ENCODE measurements around the gene TMEM203.
A peak's percentile ranks its signal among the peaks of the same experiment; 100 is the strongest.
"Not testable (repeated sequence)": the region's sequence is repeated elsewhere in the genome, so short reads cannot be mapped to it uniquely, and the experiment has no call there.

Gene TMEM203

GRCh38 chr9:137205126-137206069 lies at the start of gene TMEM203, which contains the start of gene NDOR1:
TMEM203 (minus strand) TSS chr9:137205648; CDS start chr9:137205414, 234 bp downstream.
NDOR1 (plus strand) TSS chr9:137205700; CDS start chr9:137205778, 78 bp downstream.
- peak; percentile 87 for DNase-seq

- DNase-seq = peak; percentile 91
Measured at GRCh38 chr9:137254624-137255447, 49.4 kb upstream of the TMEM203 start, which contains the start of gene NELFB. NELFB (plus strand) TSS chr9:137255327.

- DNase-seq = no peak
Measured at GRCh38 chr9:137253717-137254623, 48.5 kb upstream of the TMEM203 start.

- no peak for DNase-seq
Measured at GRCh38 chr9:137252555-137253506, 47.4 kb upstream of the TMEM203 start.

GRCh38 chr9:137251490-137252268 lies 46.2 kb upstream of the TMEM203 start:
- DNase-seq = no peak

- DNase-seq = no peak
Measured at GRCh38 chr9:137251194-137251461, 45.7 kb upstream of the TMEM203 start, which contains the start of gene STPG3. STPG3 (plus strand) TSS chr9:137251286; CDS start chr9:137251287, 1 bp downstream.

GRCh38 chr9:137250329-137251193 lies 45.1 kb upstream of the TMEM203 start:
- no peak for DNase-seq

- DNase-seq = no peak
Measured at GRCh38 chr9:137247916-137248175, 42.4 kb upstream of the TMEM203 start.

GRCh38 chr9:137247135-137247915 lies 41.9 kb upstream of the TMEM203 start:
- DNase-seq = no peak

- DNase-seq = no peak
Measured at GRCh38 chr9:137245450-137246421, 40.3 kb upstream of the TMEM203 start.

- DNase-seq = no peak
Measured at GRCh38 chr9:137244486-137245449, 39.3 kb upstream of the TMEM203 start.

- no peak for DNase-seq
Measured at GRCh38 chr9:137243626-137244485, 38.4 kb upstream of the TMEM203 start.

GRCh38 chr9:137243266-137243625 lies 37.8 kb upstream of the TMEM203 start:
- DNase-seq = not testable (repeated sequence)

- DNase-seq = no peak
Measured at GRCh38 chr9:137242269-137243203, 37.1 kb upstream of the TMEM203 start.

All from CD4-positive, alpha-beta T cell treated with Interferon gamma for 1 hour (primary cell).